ENCODE measurements around the gene MARCHF10. TPM values are rescaled to one million over a fixed set of nuclear protein-coding genes. Genes with fewer than 3 reads are reported as not detected.

Gene MARCHF10
- total and polyA plus RNA-seq, 2 donors (not counting 3 experiments of a cell fraction or from before 2014, with no cell fraction given) = 0.11 TPM; not detected in 1

GRCh38 chr17:62722625-62723024 lies 85.5 kb downstream of the MARCHF10 start:
- no peak overlapping the region for H3K4me2 ChIP-seq (ENCODE audit: insufficient read depth, low read length)
- no peaks in the 10 kb centered on the region for H3K79me2 ChIP-seq (ENCODE audit: control insufficient read depth, insufficient read depth, low read length)
- H3K9me3 ChIP-seq (replicated peaks; ENCODE audit: control insufficient read depth, insufficient read depth, low read length) = no peaks in the 10 kb centered on the region
- H3K4me3 ChIP-seq (replicated peaks in 1 of 3; ENCODE audit: insufficient read depth in 1 of 3, low read depth in 1 of 3, low read length in 3 of 3) = no peak overlapping the region
- no peaks in the 10 kb centered on the region for H4K20me1 ChIP-seq (replicated peaks; ENCODE audit: control insufficient read depth, extremely low read depth, insufficient read depth, low read length)
- no peak for TF ChIP-seq MYC (IDR thresholded peaks at IDR 0.05; ENCODE audit: low read depth, low read length)
- TF ChIP-seq, protein P1, sequence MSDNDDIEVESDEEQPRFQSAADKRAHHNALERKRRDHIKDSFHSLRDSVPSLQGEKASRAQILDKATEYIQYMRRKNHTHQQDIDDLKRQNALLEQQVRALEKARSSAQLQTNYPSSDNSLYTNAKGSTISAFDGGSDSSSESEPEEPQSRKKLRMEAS (IDR thresholded peaks at IDR 0.05; ENCODE audit: insufficient read depth, insufficient read length) = no peak
- no peak for TF ChIP-seq EZH2 (IDR thresholded peaks at IDR 0.05; ENCODE audit: borderline replicate concordance, low read depth, low read length, severe bottlenecking)
- TF ChIP-seq FOS (IDR thresholded peaks at IDR 0.05; ENCODE audit: borderline replicate concordance, insufficient read depth, low read length) = no peak
- no peak for TF ChIP-seq POLR2A (IDR thresholded peaks at IDR 0.05; ENCODE audit: low read depth, low read length)
- DNase-seq (ENCODE audit: low read depth, low spot score) (no peak), FAIRE-seq (no peak)
- H3K27me3 ChIP-seq (ENCODE audit: control insufficient read depth in 2 of 2, insufficient read depth in 2 of 2, low read length in 2 of 2) = peaks cover 9 to 10% of the 10 kb centered on the region in 2 experiments
- H2AFZ ChIP-seq (ENCODE audit: low read depth, low read length) = no peak overlapping the region
- ChIA-PET POLR2A (interaction anchor here (0.6 kb wide), 1 partner anchor 166 kb away, joined by 4 read pairs; no protein-coding TSS in a partner anchor), CTCF (interaction anchor here (0.5 to 3.8 kb wide), 4 partner anchors 8 to 186 kb away, joined by 3 to 26 read pairs (median 3); no protein-coding TSS in a partner anchor)
- no TSS peak for BruUV-seq (replicated peaks)
- intact Hi-C loops (cut with micrococcal nuclease) = no loop called here
- no peaks in the 10 kb centered on the region for H3K36me3 ChIP-seq (ENCODE audit: control insufficient read depth in 2 of 2, extremely low read depth in 1 of 2, insufficient read depth in 2 of 2, low read length in 2 of 2)
- no peaks in the 10 kb centered on the region for H3K9me1 ChIP-seq (replicated peaks; ENCODE audit: control insufficient read depth, extremely low read depth, insufficient read depth, low read length)
- dilution Hi-C loops (cut with MboI; ENCODE audit: extremely low pct_ligation_motif_present, low sequenced_read_pairs) = no loop called here
- H3K9ac ChIP-seq (replicated peaks; ENCODE audit: extremely low read depth, insufficient read depth, low read length) = no peak overlapping the region
- H3K4me1 ChIP-seq (ENCODE audit: control insufficient read depth, extremely low read depth, insufficient read depth, low read length) = peaks cover 3% of the 10 kb centered on the region
- H3K27ac ChIP-seq (ENCODE audit: insufficient read depth, low read depth, low read length) = no peak overlapping the region

DNA sequence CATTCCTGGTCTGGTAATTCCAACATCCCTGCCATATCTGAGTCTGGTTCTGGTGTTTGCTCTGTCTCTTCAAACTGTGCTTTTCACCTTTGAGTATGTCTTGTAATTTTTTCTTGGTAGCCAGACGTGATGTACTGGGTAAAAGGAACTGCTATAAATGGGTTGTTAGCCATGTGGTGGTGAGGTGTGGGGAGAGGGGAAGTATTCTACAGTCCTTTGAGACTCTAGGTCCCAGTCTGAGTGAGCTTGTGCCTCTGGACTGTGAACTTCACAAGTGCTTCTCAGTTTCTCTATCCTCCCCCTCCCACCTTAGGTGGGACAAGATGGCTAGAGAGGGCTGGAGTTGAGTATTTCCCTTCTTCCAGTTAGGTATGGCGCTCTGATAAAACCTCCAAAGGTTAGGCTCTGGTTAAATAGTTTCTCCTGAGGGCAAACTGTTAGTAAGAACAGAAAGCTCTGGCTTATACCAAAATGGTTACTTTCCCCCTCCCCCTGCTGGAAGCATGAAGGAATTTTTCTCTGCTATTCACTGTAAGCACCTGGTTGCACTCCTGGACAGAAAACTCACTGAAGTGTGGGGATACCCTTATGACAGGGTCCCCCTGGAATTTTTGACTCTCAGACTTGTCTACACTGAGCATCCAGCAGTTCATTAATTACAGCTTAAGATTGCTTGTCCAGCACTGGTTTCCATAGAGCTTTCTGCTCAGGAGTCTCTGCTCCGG lies 87.8 kb downstream of the MARCHF10 start:
- Histone ChIP-seq H3K9me3 (replicated peaks; ENCODE audit: control insufficient read depth, insufficient read depth, low read length) (no peaks in the 10 kb centered on the region), H3K4me3 (replicated peaks in 1 of 3; ENCODE audit: insufficient read depth in 1 of 3, low read depth in 1 of 3, low read length in 3 of 3) (no peak overlapping the region), H3K27me3 (ENCODE audit: control insufficient read depth in 2 of 2, insufficient read depth in 2 of 2, low read length in 2 of 2) (peaks cover 9 to 10% of the 10 kb centered on the region in 2 experiments), H3K36me3 (ENCODE audit: control insufficient read depth in 2 of 2, extremely low read depth in 1 of 2, insufficient read depth in 2 of 2, low read length in 2 of 2) (no peaks in the 10 kb centered on the region), H3K9me1 (replicated peaks; ENCODE audit: control insufficient read depth, extremely low read depth, insufficient read depth, low read length) (no peaks in the 10 kb centered on the region), H4K20me1 (replicated peaks; ENCODE audit: control insufficient read depth, extremely low read depth, insufficient read depth, low read length) (no peaks in the 10 kb centered on the region), H2AFZ (ENCODE audit: low read depth, low read length) (no peak overlapping the region), H3K4me1 (ENCODE audit: control insufficient read depth, extremely low read depth, insufficient read depth, low read length) (no peaks in the 10 kb centered on the region), H3K79me2 (ENCODE audit: control insufficient read depth, insufficient read depth, low read length) (no peaks in the 10 kb centered on the region), H3K27ac (ENCODE audit: insufficient read depth, low read depth, low read length) (no peak overlapping the region), H3K9ac (replicated peaks; ENCODE audit: extremely low read depth, insufficient read depth, low read length) (no peak overlapping the region), H3K4me2 (ENCODE audit: insufficient read depth, low read length) (no peak overlapping the region)
- FAIRE-seq = no peak
- TF ChIP-seq POLR2A (IDR thresholded peaks at IDR 0.05; ENCODE audit: low read depth, low read length) = no peak
- TF ChIP-seq, protein P1 (IDR thresholded peaks at IDR 0.05; ENCODE audit: insufficient read depth, insufficient read length) = no peak
- TF ChIP-seq FOS (IDR thresholded peaks at IDR 0.05; ENCODE audit: borderline replicate concordance, insufficient read depth, low read length) = no peak
- TF ChIP-seq POLR2AphosphoS5 (IDR thresholded peaks at IDR 0.05; ENCODE audit: insufficient read depth, low read depth, low read length) = no peak
- TF ChIP-seq MYC (IDR thresholded peaks at IDR 0.05; ENCODE audit: low read depth, low read length) = no peak
- TF ChIP-seq JUN (IDR thresholded peaks at IDR 0.05; ENCODE audit: borderline replicate concordance, insufficient read depth, insufficient read length, low read depth) = no peak
- TF ChIP-seq, protein P2, sequence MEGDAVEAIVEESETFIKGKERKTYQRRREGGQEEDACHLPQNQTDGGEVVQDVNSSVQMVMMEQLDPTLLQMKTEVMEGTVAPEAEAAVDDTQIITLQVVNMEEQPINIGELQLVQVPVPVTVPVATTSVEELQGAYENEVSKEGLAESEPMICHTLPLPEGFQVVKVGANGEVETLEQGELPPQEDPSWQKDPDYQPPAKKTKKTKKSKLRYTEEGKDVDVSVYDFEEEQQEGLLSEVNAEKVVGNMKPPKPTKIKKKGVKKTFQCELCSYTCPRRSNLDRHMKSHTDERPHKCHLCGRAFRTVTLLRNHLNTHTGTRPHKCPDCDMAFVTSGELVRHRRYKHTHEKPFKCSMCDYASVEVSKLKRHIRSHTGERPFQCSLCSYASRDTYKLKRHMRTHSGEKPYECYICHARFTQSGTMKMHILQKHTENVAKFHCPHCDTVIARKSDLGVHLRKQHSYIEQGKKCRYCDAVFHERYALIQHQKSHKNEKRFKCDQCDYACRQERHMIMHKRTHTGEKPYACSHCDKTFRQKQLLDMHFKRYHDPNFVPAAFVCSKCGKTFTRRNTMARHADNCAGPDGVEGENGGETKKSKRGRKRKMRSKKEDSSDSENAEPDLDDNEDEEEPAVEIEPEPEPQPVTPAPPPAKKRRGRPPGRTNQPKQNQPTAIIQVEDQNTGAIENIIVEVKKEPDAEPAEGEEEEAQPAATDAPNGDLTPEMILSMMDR (IDR thresholded peaks at IDR 0.05; ENCODE audit: extremely low read depth in 1 of 2, insufficient read depth in 1 of 2, low read depth in 1 of 2, low read length in 2 of 2) = peak; percentile 8 to 35
- TF ChIP-seq GATA2 (IDR thresholded peaks at IDR 0.05; ENCODE audit: insufficient read depth, insufficient read length, low read depth, low read length) = no peak
- TF ChIP-seq EZH2 (IDR thresholded peaks at IDR 0.05; ENCODE audit: borderline replicate concordance, low read depth, low read length, severe bottlenecking) = no peak
- dilution Hi-C loops (cut with MboI; ENCODE audit: extremely low pct_ligation_motif_present, low sequenced_read_pairs) = no loop called here
- intact Hi-C loops (cut with micrococcal nuclease) = loop anchor here (2.0 kb wide), 1 partner anchor 47 kb away; no protein-coding TSS in a partner anchor
- no TSS peak for BruUV-seq (replicated peaks)
- CTCF ChIA-PET = interaction anchor here (0.6 to 3.8 kb wide), 9 partner anchors 9 to 284 kb away, joined by 3 to 26 read pairs (median 3); no protein-coding TSS in a partner anchor
- DNase-seq (ENCODE audit: low read depth, low spot score) = peak; percentile 24
- POLR2A ChIA-PET = no interaction called here
